Skeletal muscle satellite cell (primary cell): Measurements from ENCODE around the gene SP100.
"Not testable (repeated sequence)": the region's sequence is repeated elsewhere in the genome, so short reads cannot be mapped to it uniquely, and the experiment has no call there.

Experiments
- H3K27me3 ChIP-seq: 2 replicates; pipeline ENCODE4 v1.7.0; 2013; ENCODE audit warnings: low read length; ENCODE audit not compliant: control insufficient read depth, insufficient read depth
- H3K36me3 ChIP-seq: 2 replicates; pipeline ENCODE4 v1.7.0; 2013; ENCODE audit warnings: mild to moderate bottlenecking, control low read depth, low read length; ENCODE audit not compliant: insufficient read depth
- H3K4me1 ChIP-seq: 2 replicates; pipeline ENCODE4 v1.7.0; 2013; ENCODE audit warnings: low read length; ENCODE audit not compliant: control insufficient read depth, insufficient read depth
- H3K4me2 ChIP-seq: 2 replicates; pipeline ENCODE4 v1.7.0; 2013; ENCODE audit warnings: mild to moderate bottlenecking, low read length
- H3K4me3 ChIP-seq: 2 replicates; pipeline ENCODE4 v1.7.0; 2013; ENCODE audit warnings: low read length
- H3K9ac ChIP-seq: 2 replicates; pipeline ENCODE4 v1.7.0; 2013; ENCODE audit warnings: mild to moderate bottlenecking, low read depth, low read length, moderate library complexity
- H3K9me3 ChIP-seq: replicated peaks from 2 replicates; pipeline ENCODE4 v1.7.0; 2013; ENCODE audit warnings: mild to moderate bottlenecking, control low read depth, low read length

The SP100 gene

DNA sequence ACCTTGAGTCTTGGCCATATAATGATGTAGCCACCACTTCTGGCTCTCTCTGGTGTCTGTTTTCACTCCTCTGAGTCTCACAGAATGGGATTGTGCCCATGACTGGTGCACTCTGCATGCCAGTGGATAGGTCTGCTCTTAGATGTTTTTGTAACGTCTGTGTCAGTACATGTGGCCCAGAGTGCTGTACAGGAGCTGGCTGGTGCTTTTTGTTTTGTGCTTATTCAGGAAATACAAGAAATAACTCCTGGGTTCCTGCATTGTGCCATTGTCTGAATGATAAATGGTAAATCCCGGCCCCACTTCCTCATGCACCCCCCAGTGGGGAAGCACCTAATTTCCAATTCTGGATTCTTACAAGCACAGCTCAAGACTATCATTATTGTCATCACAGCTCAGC is 6.7 kb upstream of the SP100 start:
- H3K4me2 ChIP-seq, H3K9me3 ChIP-seq, H3K4me3 ChIP-seq, H3K27me3 ChIP-seq, H3K36me3 ChIP-seq, H3K9ac ChIP-seq: not testable (repeated sequence)
- peaks cover 22% of the 10 kb centered on the region for H3K4me1 ChIP-seq

DNA sequence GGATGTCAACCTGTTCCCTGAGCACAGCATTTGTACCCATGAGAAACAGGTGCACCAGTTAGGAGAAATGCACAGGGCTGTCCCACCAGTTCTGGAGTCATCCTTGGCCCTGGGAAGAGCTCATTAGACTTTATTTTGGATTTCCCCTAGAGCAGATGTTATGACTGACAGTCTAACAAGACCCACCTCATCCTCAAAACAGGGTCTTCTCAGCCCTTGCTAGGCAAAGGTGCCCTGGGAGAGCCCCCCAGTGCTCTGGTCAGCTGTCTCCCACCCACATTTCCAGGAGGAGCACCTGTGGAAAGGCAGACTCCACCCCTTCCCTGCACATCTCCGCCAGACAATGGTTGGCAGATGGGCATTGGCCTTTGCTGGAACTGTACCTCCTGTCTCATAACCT is 5.7 kb upstream of the SP100 start:
- Histone ChIP-seq H3K27me3 (no peaks in the 10 kb centered on the region), H3K9ac (no peak overlapping the region), H3K4me3 (no peak overlapping the region), H3K9me3 (no peaks in the 10 kb centered on the region), H3K4me1 (peaks cover 22% of the 10 kb centered on the region), H3K36me3 (peaks cover 7% of the 10 kb centered on the region), H3K4me2 (no peak overlapping the region)

GRCh38 chr2:230410861-230411569 is 5.0 kb upstream of the SP100 start:
- Histone ChIP-seq H3K9me3 (no peaks in the 10 kb centered on the region), H3K9ac (peak overlapping the region; percentile 87), H3K27me3 (no peaks in the 10 kb centered on the region), H3K4me3 (peak overlapping the region; percentile 78), H3K4me2 (peak overlapping the region; percentile 91), H3K36me3 (peaks cover 3% of the 10 kb centered on the region), H3K4me1 (peaks cover 28% of the 10 kb centered on the region)

DNA sequence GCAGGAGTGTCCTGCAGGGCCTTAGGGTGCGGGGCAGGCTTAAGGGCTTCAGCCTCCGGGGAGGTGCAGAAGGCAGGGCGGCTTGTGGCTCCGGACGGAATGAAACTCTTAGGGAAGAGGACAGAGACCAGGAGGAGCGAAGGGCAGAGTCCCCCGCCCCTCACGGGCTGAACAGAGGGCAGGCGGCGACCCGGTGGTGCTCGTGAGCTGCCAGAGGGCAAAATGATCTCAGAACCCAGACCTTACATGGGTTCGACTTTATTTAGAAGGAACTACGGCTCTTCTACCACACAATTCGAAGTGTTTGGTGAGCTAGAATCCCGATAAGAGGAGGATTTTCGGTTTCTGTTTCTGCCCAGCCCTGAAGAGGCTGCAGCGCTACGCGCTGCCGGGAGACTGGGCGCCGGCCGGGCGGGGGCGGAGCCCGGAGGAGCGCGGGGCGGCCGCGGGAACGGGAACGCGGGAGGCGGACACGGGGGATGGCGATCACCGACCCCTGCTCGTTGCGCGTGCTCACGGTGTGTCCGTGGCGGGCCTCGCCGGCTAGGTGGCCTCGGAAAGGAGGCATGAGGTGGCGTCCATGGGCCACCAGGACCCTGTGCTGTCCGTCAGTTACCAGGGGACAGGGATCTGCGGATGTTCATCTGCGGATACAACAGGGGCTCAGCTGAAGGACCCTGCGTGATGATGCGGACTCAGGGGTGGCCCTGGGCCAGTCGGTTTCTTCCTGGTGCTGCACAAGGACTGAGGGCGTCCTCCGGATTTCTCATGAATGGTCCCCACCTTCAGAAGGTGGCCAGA is 4.2 kb upstream of the SP100 start:
- Histone ChIP-seq H3K27me3 (no peaks in the 10 kb centered on the region), H3K36me3 (no peaks in the 10 kb centered on the region), H3K4me3 (peak overlapping the region; percentile 78), H3K4me2 (peak overlapping the region; percentile 91), H3K4me1 (peaks cover 28% of the 10 kb centered on the region), H3K9me3 (no peaks in the 10 kb centered on the region), H3K9ac (peak overlapping the region; percentile 87)

DNA sequence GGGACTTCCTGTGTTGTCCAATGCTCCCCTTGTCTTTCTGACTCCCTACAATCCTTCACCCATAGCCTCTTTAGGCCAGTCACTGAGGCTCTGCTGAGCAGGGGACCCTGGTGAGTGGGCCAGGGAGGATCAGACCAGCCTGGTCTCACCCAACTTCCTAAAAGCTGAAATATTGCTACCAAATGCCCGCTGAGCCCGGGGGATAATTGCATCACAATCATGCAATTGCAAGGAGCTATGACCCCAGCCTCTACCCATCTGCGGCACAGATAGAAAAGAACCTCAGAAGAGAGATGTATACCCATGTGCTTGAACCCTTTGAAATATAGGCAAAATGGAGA is 3.7 kb upstream of the SP100 start:
- peak overlapping the region; percentile 78 for H3K4me3 ChIP-seq
- H3K4me2 ChIP-seq = peak overlapping the region; percentile 91
- no peaks in the 10 kb centered on the region for H3K27me3 ChIP-seq
- H3K9ac ChIP-seq = peak overlapping the region; percentile 87
- no peaks in the 10 kb centered on the region for H3K9me3 ChIP-seq
- no peaks in the 10 kb centered on the region for H3K36me3 ChIP-seq
- peaks cover 28% of the 10 kb centered on the region for H3K4me1 ChIP-seq

GRCh38 chr2:230412846-230413245 is 3.2 kb upstream of the SP100 start:
- H3K36me3 ChIP-seq = no peaks in the 10 kb centered on the region
- H3K4me3 ChIP-seq = no peak overlapping the region
- H3K4me2 ChIP-seq = no peak overlapping the region
- no peaks in the 10 kb centered on the region for H3K9me3 ChIP-seq
- peaks cover 29% of the 10 kb centered on the region for H3K4me1 ChIP-seq
- H3K27me3 ChIP-seq = no peaks in the 10 kb centered on the region
- H3K9ac ChIP-seq = no peak overlapping the region

GRCh38 chr2:230413479-230413878 is 2.5 kb upstream of the SP100 start:
- no peaks in the 10 kb centered on the region for H3K27me3 ChIP-seq
- H3K4me3 ChIP-seq = no peak overlapping the region
- no peak overlapping the region for H3K4me2 ChIP-seq
- no peak overlapping the region for H3K9ac ChIP-seq
- peaks cover 29% of the 10 kb centered on the region for H3K4me1 ChIP-seq
- no peaks in the 10 kb centered on the region for H3K9me3 ChIP-seq
- no peaks in the 10 kb centered on the region for H3K36me3 ChIP-seq

DNA sequence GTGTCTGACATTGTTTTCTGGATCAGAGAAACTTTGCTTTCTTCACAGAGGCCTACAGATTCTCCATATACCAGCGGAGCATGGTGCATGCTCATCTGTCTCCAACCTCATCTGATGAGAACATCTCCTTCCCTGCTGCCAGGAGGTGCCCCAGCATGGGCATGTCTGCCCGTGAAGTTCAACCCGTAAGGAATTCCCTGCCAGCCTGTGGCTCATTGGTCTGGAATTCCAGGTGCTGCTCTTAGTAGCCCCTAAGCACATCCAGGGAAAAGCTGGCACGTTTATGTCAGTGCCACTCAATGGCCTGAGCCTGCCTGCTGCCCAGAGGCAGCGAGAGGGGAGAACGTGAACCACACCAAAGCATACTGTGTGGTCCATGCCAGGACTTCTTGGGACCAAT is 1.7 kb upstream of the SP100 start:
- no peaks in the 10 kb centered on the region for H3K9me3 ChIP-seq
- no peak overlapping the region for H3K9ac ChIP-seq
- no peaks in the 10 kb centered on the region for H3K27me3 ChIP-seq
- H3K4me3 ChIP-seq = no peak overlapping the region
- peaks cover 34% of the 10 kb centered on the region for H3K4me1 ChIP-seq
- H3K36me3 ChIP-seq = no peaks in the 10 kb centered on the region
- no peak overlapping the region for H3K4me2 ChIP-seq

- H3K4me2 ChIP-seq = peak overlapping the region; percentile 96
- H3K9ac ChIP-seq = peak overlapping the region; percentile 92
- peak overlapping the region; percentile 78 for H3K4me3 ChIP-seq
- peaks cover 24% of the 10 kb centered on the region for H3K4me1 ChIP-seq
- H3K36me3 ChIP-seq = peaks cover 4% of the 10 kb centered on the region
- H3K27me3 ChIP-seq = no peaks in the 10 kb centered on the region
- H3K9me3 ChIP-seq = no peaks in the 10 kb centered on the region
These were observed 1.4 kb downstream of the SP100 start for GRCh38 chr2:230417436-230417835.

- Histone ChIP-seq H3K9me3 (no peaks in the 10 kb centered on the region), H3K9ac (peak overlapping the region; percentile 92), H3K4me3 (peak overlapping the region; percentile 78), H3K27me3 (no peaks in the 10 kb centered on the region), H3K4me2 (peak overlapping the region; percentile 96), H3K36me3 (peaks cover 7% of the 10 kb centered on the region), H3K4me1 (peaks cover 24% of the 10 kb centered on the region)
These were observed 2.5 kb downstream of the SP100 start for GRCh38 chr2:230418341-230419016.

GRCh38 chr2:230419181-230419580 is 3.2 kb downstream of the SP100 start:
- Histone ChIP-seq H3K9me3 (no peaks in the 10 kb centered on the region), H3K9ac (no peak overlapping the region), H3K4me3 (peak overlapping the region; percentile 78), H3K4me2 (peak overlapping the region; percentile 96), H3K36me3 (peaks cover 7% of the 10 kb centered on the region), H3K27me3 (no peaks in the 10 kb centered on the region), H3K4me1 (peaks cover 31% of the 10 kb centered on the region)
